Fibroblast of lung (primary cell): Measurements from ENCODE around the gene SLC22A17. TPM values are rescaled to one million over a fixed set of nuclear protein-coding genes. Genes with fewer than 3 reads are reported as not detected.

Experiments used
- DNase-seq, 2 donors: peaks; one replicate each; pipeline versions ENCODE4 v3.0.0 to v3.0.0-alpha.2; 2010; ENCODE audit warnings: low read depth in 2 of 2
- H2AFZ ChIP-seq: 2 replicates; pipeline ENCODE4 v1.5.1; 2012; ENCODE audit warnings: low read length, control low read depth, inconsistent platforms
- H3K27ac ChIP-seq: 2 replicates; pipeline ENCODE4 v1.5.1; 2011; ENCODE audit warnings: low read length, control low read depth; ENCODE audit not compliant: insufficient read depth
- H3K27me3 ChIP-seq: 2 replicates; pipeline ENCODE4 v1.5.1; 2011; ENCODE audit warnings: mild to moderate bottlenecking, low read length; ENCODE audit not compliant: control insufficient read depth, insufficient read depth
- H3K36me3 ChIP-seq: 2 replicates; pipeline ENCODE4 v1.5.1; 2011; ENCODE audit warnings: low read length; ENCODE audit not compliant: control insufficient read depth, insufficient read depth
- H3K4me1 ChIP-seq: 2 replicates; pipeline ENCODE4 v1.5.1; 2011; ENCODE audit warnings: low read length; ENCODE audit not compliant: control insufficient read depth, insufficient read depth; ENCODE audit errors: extremely low read depth
- H3K4me2 ChIP-seq: 2 replicates; pipeline ENCODE4 v1.5.1; 2011; ENCODE audit warnings: low read length, control low read depth; ENCODE audit not compliant: insufficient read depth; ENCODE audit errors: extremely low read depth
- H3K4me3 ChIP-seq, 4 experiments: fragments of 200-600 bp in 1 of 4; sonication (generic) in 1 of 4; replicated peaks in 1 of 4; 2 replicates each; pipeline ENCODE4 v1.5.1; 2011 to 2016; ENCODE audit warnings: low read length in 4 of 4, low read depth in 3 of 4, mild to moderate bottlenecking in 3 of 4, control low read depth in 2 of 4, inconsistent platforms in 1 of 4, mixed read lengths in 1 of 4; ENCODE audit not compliant: insufficient read depth in 1 of 4; ENCODE audit errors: control extremely low read depth in 1 of 4
- H3K79me2 ChIP-seq: 2 replicates; pipeline ENCODE4 v1.5.1; 2012; ENCODE audit warnings: mild to moderate bottlenecking, low read length, inconsistent platforms; ENCODE audit not compliant: control insufficient read depth, insufficient read depth
- H3K9ac ChIP-seq: 2 replicates; pipeline ENCODE4 v1.5.1; 2011; ENCODE audit warnings: mild to moderate bottlenecking, low read length, control low read depth; ENCODE audit not compliant: insufficient read depth
- H3K9me3 ChIP-seq: 2 replicates; pipeline ENCODE4 v1.5.1; 2012; ENCODE audit warnings: low read depth, low read length; ENCODE audit not compliant: control insufficient read depth, insufficient read depth
- H4K20me1 ChIP-seq: 2 replicates; pipeline ENCODE4 v1.5.1; 2011; ENCODE audit warnings: low read length; ENCODE audit not compliant: control insufficient read depth, insufficient read depth; ENCODE audit errors: extremely low read depth
- EZH2 ChIP-seq: IDR thresholded peaks from 2 replicates; pipeline ENCODE4 v1.5.1; 2012; ENCODE audit warnings: low read length, control low read depth, mild to moderate bottlenecking; ENCODE audit errors: missing control alignments
- polyA plus RNA-seq, 2 donors: library from polyadenylated mRNA; depleted of rRNA in 1 of 2; stranded (reverse) in 1 of 2; unstranded in 1 of 2; fragments of >200 nt; gene quantifications; 2 replicates each; pipeline ENCODE4 v1.2.1, GENCODE V29; 2011 to 2012; ENCODE audit warnings: missing spikeins in 1 of 2
- total RNA-seq: library from RNA; depleted of rRNA; stranded (reverse); fragments of >200 nt; gene quantifications from 2 replicates; pipeline ENCODE4 v1.2.1, GENCODE V29; 2014
- TF ChIP-seq, protein P1 (sequence below), 2 donors: IDR thresholded peaks in 1 of 2; conservative IDR thresholded peaks in 1 of 2; 1 replicate in 1 of 2; 2 replicates in 1 of 2; pipeline ENCODE4 v1.5.1; 2011 to 2012; ENCODE audit warnings: low read length in 2 of 2, control low read depth in 1 of 2, inconsistent platforms in 1 of 2, low read depth in 1 of 2, mild to moderate bottlenecking in 1 of 2

Gene SLC22A17
- total and polyA plus RNA-seq, 2 donors (not counting 1 experiment from before 2014, with no cell fraction given) = 7.9 to 23.1 TPM

DNA sequence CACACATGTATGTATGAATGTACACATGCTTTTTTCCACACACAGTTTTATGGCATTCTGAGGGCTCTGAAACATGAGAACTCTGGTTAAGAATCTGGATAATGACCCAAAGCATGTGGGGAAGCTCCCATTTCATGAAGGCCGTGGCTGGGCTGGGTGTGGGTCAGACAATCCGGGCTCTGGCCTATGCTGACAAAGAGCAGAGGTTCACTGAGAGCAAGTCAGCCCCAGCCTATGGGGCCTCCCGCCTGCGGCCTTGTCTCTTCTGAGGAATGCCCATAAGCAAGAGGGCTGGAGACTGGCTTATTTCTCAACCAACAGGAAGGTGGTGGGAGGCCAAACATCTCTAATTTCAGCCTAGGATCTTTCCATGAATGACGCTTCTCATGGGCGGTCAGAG is 46.9 kb upstream of the SLC22A17 start:
- Histone ChIP-seq H3K36me3 (no peaks in the 10 kb centered on the region), H3K27me3 (no peaks in the 10 kb centered on the region), H3K79me2 (no peaks in the 10 kb centered on the region), H2AFZ (no peak overlapping the region), H3K9ac (no peak overlapping the region), H3K27ac (no peak overlapping the region), H3K9me3 (no peaks in the 10 kb centered on the region), H3K4me3 (no peak overlapping the region), H3K4me2 (no peak overlapping the region), H4K20me1 (no peaks in the 10 kb centered on the region), H3K4me1 (no peaks in the 10 kb centered on the region)
- no peak for DNase-seq
- TF ChIP-seq, protein P1, sequence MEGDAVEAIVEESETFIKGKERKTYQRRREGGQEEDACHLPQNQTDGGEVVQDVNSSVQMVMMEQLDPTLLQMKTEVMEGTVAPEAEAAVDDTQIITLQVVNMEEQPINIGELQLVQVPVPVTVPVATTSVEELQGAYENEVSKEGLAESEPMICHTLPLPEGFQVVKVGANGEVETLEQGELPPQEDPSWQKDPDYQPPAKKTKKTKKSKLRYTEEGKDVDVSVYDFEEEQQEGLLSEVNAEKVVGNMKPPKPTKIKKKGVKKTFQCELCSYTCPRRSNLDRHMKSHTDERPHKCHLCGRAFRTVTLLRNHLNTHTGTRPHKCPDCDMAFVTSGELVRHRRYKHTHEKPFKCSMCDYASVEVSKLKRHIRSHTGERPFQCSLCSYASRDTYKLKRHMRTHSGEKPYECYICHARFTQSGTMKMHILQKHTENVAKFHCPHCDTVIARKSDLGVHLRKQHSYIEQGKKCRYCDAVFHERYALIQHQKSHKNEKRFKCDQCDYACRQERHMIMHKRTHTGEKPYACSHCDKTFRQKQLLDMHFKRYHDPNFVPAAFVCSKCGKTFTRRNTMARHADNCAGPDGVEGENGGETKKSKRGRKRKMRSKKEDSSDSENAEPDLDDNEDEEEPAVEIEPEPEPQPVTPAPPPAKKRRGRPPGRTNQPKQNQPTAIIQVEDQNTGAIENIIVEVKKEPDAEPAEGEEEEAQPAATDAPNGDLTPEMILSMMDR (conservative IDR thresholded peaks at IDR 0.05 in 1 of 2, IDR thresholded peaks at IDR 0.05 in 1 of 2; ENCODE audit: low read depth in 1 of 2, low read length in 2 of 2) = no peak
- TF ChIP-seq EZH2 = no peak

- Histone ChIP-seq H3K4me2 (no peak overlapping the region), H3K4me1 (no peaks in the 10 kb centered on the region), H2AFZ (no peak overlapping the region), H4K20me1 (no peaks in the 10 kb centered on the region), H3K9ac (no peak overlapping the region), H3K79me2 (no peaks in the 10 kb centered on the region), H3K4me3 (no peak overlapping the region), H3K36me3 (no peaks in the 10 kb centered on the region), H3K27me3 (no peaks in the 10 kb centered on the region), H3K27ac (no peak overlapping the region), H3K9me3 (no peaks in the 10 kb centered on the region)
- no peak for DNase-seq
- TF ChIP-seq, protein P1 (conservative IDR thresholded peaks at IDR 0.05 in 1 of 2, IDR thresholded peaks at IDR 0.05 in 1 of 2; ENCODE audit: low read depth in 1 of 2, low read length in 2 of 2) = no peak
- TF ChIP-seq EZH2 = no peak
Observed at GRCh38 chr14:23399136-23399535, 46.4 kb upstream of the SLC22A17 start.

DNA sequence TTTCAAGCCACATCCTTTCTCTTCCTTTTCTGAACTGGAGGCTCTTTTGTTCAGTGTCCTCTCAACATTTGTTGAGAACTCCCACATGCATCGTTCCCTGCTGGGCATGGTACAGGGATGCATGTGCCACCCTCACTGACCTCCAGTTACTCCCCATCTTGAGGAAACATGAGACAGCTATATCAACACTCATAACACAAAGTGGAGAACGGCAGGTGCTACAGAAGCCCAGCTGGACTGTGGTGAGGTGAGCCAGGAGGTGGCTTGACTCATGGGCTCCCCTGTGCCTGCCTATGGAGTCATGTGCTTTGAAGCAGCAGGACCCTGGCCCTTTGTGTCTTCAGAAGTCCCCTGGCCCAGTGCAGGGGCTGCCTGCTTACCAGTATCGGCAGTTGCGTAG is 45.7 kb upstream of the SLC22A17 start:
- H3K36me3 ChIP-seq = no peaks in the 10 kb centered on the region
- TF ChIP-seq, protein P1 (conservative IDR thresholded peaks at IDR 0.05 in 1 of 2, IDR thresholded peaks at IDR 0.05 in 1 of 2; ENCODE audit: low read depth in 1 of 2, low read length in 2 of 2) = no peak
- TF ChIP-seq EZH2 = no peak
- DNase-seq = no peak
- H3K27me3 ChIP-seq = no peaks in the 10 kb centered on the region
- H3K4me2 ChIP-seq = no peak overlapping the region
- no peak overlapping the region for H3K4me3 ChIP-seq
- no peaks in the 10 kb centered on the region for H4K20me1 ChIP-seq
- no peak overlapping the region for H3K27ac ChIP-seq
- H3K9me3 ChIP-seq = no peaks in the 10 kb centered on the region
- no peak overlapping the region for H2AFZ ChIP-seq
- H3K9ac ChIP-seq = no peak overlapping the region
- no peaks in the 10 kb centered on the region for H3K79me2 ChIP-seq
- H3K4me1 ChIP-seq = no peaks in the 10 kb centered on the region
